H9 (cell line): ENCODE results near the gene TLE4. TPM values are rescaled to one million over a fixed set of nuclear protein-coding genes. Genes with fewer than 3 reads are reported as not detected.

ENCODE experiments used
- DNase-seq: peaks from one replicate; pipeline ENCODE4 v3.0.0-alpha.2; 2017
- H2AFZ ChIP-seq: one replicate; pipeline ENCODE4 v1.6.1; 2013; ENCODE audit warnings: mild to moderate bottlenecking, low read length, control low read depth, moderate library complexity
- H2AK5ac ChIP-seq: 2 replicates; pipeline ENCODE4 v1.6.1; 2013; ENCODE audit warnings: low read length, control low read depth, mixed read lengths; ENCODE audit not compliant: insufficient read length
- H2BK120ac ChIP-seq: one replicate; pipeline ENCODE4 v1.6.1; 2013; ENCODE audit warnings: low read depth, mild to moderate bottlenecking, low read length, control low read depth, inconsistent platforms; ENCODE audit not compliant: poor library complexity, severe bottlenecking
- H2BK12ac ChIP-seq: 2 replicates; pipeline ENCODE4 v1.6.1; 2013; ENCODE audit warnings: low read length, control low read depth, mixed read lengths, low read depth; ENCODE audit not compliant: insufficient read length
- H2BK15ac ChIP-seq: 2 replicates; pipeline ENCODE4 v1.6.1; 2013; ENCODE audit warnings: low read depth, low read length, control low read depth
- H2BK20ac ChIP-seq: one replicate; pipeline ENCODE4 v1.6.1; 2013; ENCODE audit warnings: low read depth, mild to moderate bottlenecking, low read length, control low read depth, inconsistent platforms; ENCODE audit not compliant: poor library complexity, severe bottlenecking
- H2BK5ac ChIP-seq: 2 replicates; pipeline ENCODE4 v1.6.1; 2013; ENCODE audit warnings: low read length, control low read depth, mixed read lengths; ENCODE audit not compliant: insufficient read length
- H3K14ac ChIP-seq: 2 replicates; pipeline ENCODE4 v1.6.1; 2013; ENCODE audit warnings: low read length, control low read depth; ENCODE audit not compliant: insufficient read depth
- H3K18ac ChIP-seq: 2 replicates; pipeline ENCODE4 v1.6.1; 2013; ENCODE audit warnings: low read depth, mild to moderate bottlenecking, mixed read lengths, low read length, control low read depth; ENCODE audit not compliant: insufficient read length
- H3K23ac ChIP-seq: 2 replicates; pipeline ENCODE4 v1.6.1; 2013; ENCODE audit warnings: low read length, control low read depth, mixed read lengths, low read depth; ENCODE audit not compliant: insufficient read length
- H3K23me2 ChIP-seq: 2 replicates; pipeline ENCODE4 v1.6.1; 2013; ENCODE audit warnings: low read depth, mild to moderate bottlenecking, mixed read lengths, low read length, control low read depth; ENCODE audit not compliant: insufficient read length, poor library complexity, severe bottlenecking
- H3K27ac ChIP-seq: 2 replicates; pipeline ENCODE4 v1.5.1; 2013; ENCODE audit warnings: low read length, control low read depth, mixed read lengths, low read depth; ENCODE audit not compliant: insufficient read length
- H3K27me3 ChIP-seq: 2 replicates; pipeline ENCODE4 v1.6.1; 2013; ENCODE audit warnings: low read length, control low read depth, inconsistent platforms; ENCODE audit not compliant: insufficient read depth
- H3K4ac ChIP-seq: 2 replicates; pipeline ENCODE4 v1.6.1; 2013; ENCODE audit warnings: low read depth, mild to moderate bottlenecking, control low read depth, inconsistent platforms, low read length, moderate library complexity
- H3K4me1 ChIP-seq: 2 replicates; pipeline ENCODE4 v1.6.1; 2013; ENCODE audit warnings: low read length, control low read depth, inconsistent platforms; ENCODE audit not compliant: insufficient read depth
- H3K4me2 ChIP-seq: 2 replicates; pipeline ENCODE4 v1.6.1; 2013; ENCODE audit warnings: low read length, control low read depth, mixed read lengths; ENCODE audit not compliant: insufficient read length, insufficient read depth
- H3K56ac ChIP-seq: 2 replicates; pipeline ENCODE4 v1.6.1; 2013; ENCODE audit warnings: low read depth, mild to moderate bottlenecking, mixed read lengths, low read length, control low read depth; ENCODE audit not compliant: insufficient read length
- H3K79me1 ChIP-seq: 2 replicates; pipeline ENCODE4 v1.6.1; 2013; ENCODE audit warnings: low read depth, mild to moderate bottlenecking, moderate library complexity, low read length, control low read depth, inconsistent platforms; ENCODE audit not compliant: insufficient read depth, poor library complexity, severe bottlenecking
- H3K79me2 ChIP-seq: 2 replicates; pipeline ENCODE4 v1.6.1; 2013; ENCODE audit warnings: low read length, control low read depth, inconsistent platforms; ENCODE audit not compliant: insufficient read depth
- H3K9ac ChIP-seq: 2 replicates; pipeline ENCODE4 v1.6.1; 2013; ENCODE audit warnings: low read length, control low read depth, mixed read lengths; ENCODE audit not compliant: insufficient read length; ENCODE audit errors: extremely low read depth
- H3K9me3 ChIP-seq: one replicate; pipeline ENCODE4 v1.6.1; 2013; ENCODE audit warnings: low read depth, low read length, inconsistent platforms; ENCODE audit not compliant: control insufficient read depth
- H3T11ph ChIP-seq: one replicate; pipeline ENCODE4 v1.6.1; 2013; ENCODE audit warnings: mild to moderate bottlenecking, low read length, control low read depth, inconsistent platforms
- H4K20me1 ChIP-seq: one replicate; pipeline ENCODE4 v1.6.1; 2013; ENCODE audit not compliant: control insufficient read depth, insufficient read length, insufficient read depth
- H4K5ac ChIP-seq: 2 replicates; pipeline ENCODE4 v1.6.1; 2013; ENCODE audit warnings: low read depth, mild to moderate bottlenecking, mixed read lengths, low read length, control low read depth; ENCODE audit not compliant: insufficient read length
- H4K8ac ChIP-seq: replicated peaks from 2 replicates; pipeline ENCODE4 v1.6.1; 2013; ENCODE audit warnings: low read length, control low read depth, mixed read lengths, low read depth; ENCODE audit not compliant: insufficient read length
- H4K91ac ChIP-seq: 2 replicates; pipeline ENCODE4 v1.6.1; 2013; ENCODE audit warnings: low read depth, mild to moderate bottlenecking, moderate library complexity, mixed read lengths, low read length, control low read depth; ENCODE audit not compliant: insufficient read length
- H3K27ac Mint-ChIP-seq, 3 experiments: 2 replicates in 2 of 3; 3 replicates in 1 of 3; pipeline ENCODE4 v1.8.0; 2020 to 2021; ENCODE audit warnings: mixed read lengths in 3 of 3, mild to moderate bottlenecking in 1 of 3, moderate library complexity in 1 of 3
- H3K27me3 Mint-ChIP-seq: 2 replicates; pipeline ENCODE4 v1.8.0; 2021; ENCODE audit warnings: low read depth, mild to moderate bottlenecking, moderate library complexity, mixed read lengths
- H3K36me3 Mint-ChIP-seq, 3 experiments: 2 replicates in 2 of 3; 3 replicates in 1 of 3; pipeline ENCODE4 v1.8.0; 2020 to 2021; ENCODE audit warnings: low read depth in 3 of 3, mixed read lengths in 3 of 3; ENCODE audit not compliant: insufficient read depth in 1 of 3
- H3K4me1 Mint-ChIP-seq, 2 experiments: 2 replicates each; pipeline ENCODE4 v1.8.0; 2020; ENCODE audit warnings: mixed read lengths in 2 of 2
- H3K4me3 Mint-ChIP-seq, 2 experiments: 2 replicates in 1 of 2; 3 replicates in 1 of 2; pipeline ENCODE4 v1.8.0; 2020 to 2021; ENCODE audit warnings: mild to moderate bottlenecking in 2 of 2, mixed read lengths in 2 of 2, moderate library complexity in 1 of 2
- H3K9me3 Mint-ChIP-seq, 2 experiments: 2 replicates in 1 of 2; 3 replicates in 1 of 2; pipeline ENCODE4 v1.8.0; 2020; ENCODE audit warnings: mild to moderate bottlenecking in 2 of 2, mixed read lengths in 2 of 2, moderate library complexity in 1 of 2
- WGBS: extraction: QIAGEN DNeasy Blood & Tissue Kit; methylation state at CpG from one replicate; pipeline ENCODE4 v1.1.7; 2013; ENCODE audit warnings: missing lambda C conversion rate, low lambda C conversion rate, mixed read lengths; ENCODE audit not compliant: insufficient read length; ENCODE audit errors: extremely low coverage; 5-methylcytosine and 5-hydroxymethylcytosine counted together
- total RNA-seq: library from RNA; stranded (reverse); gene quantifications from 2 replicates; pipeline ENCODE4 v1.2.1, GENCODE V29; 2021
- TF ChIP-seq, protein P1 (sequence below): fragments of 200-600 bp; sonication (generic); conservative IDR thresholded peaks from 3 replicates; pipeline ENCODE4 v1.8.0; 2021; ENCODE audit warnings: antibody characterized with exemption, mild to moderate bottlenecking

The TLE4 gene
- total RNA-seq, 1 experiment from 2014 or later = 35.1 TPM

DNA sequence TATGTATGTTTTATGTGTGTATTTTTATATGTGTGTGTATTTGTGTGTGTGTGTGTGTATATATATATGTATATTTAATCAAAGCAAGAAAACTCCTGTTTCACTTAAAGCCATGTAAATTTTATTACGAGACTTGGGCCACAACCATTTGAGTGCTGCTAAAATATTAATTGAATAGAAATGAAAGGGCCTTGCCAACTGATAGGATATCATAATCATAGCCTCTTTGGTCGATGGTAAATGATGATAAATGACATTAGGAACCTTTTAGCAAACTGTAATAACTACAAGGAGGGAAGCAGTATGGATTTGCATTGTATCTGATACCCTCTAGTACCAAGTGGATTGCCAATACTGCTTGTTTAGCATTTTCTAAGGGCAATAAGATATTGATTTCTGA lies 7.9 kb downstream of the TLE4 start:
- no peak overlapping the region for H3K14ac ChIP-seq
- no peaks in the 10 kb centered on the region for H3K27me3 ChIP-seq
- H3K18ac ChIP-seq = no peak overlapping the region
- H2BK120ac ChIP-seq = no peak overlapping the region
- no peak overlapping the region for H3K4ac ChIP-seq
- H2AFZ ChIP-seq = no peak overlapping the region
- no peak overlapping the region for H2BK5ac ChIP-seq
- peaks cover 7% of the 10 kb centered on the region; the same call in 1 of the 2 replicates for H3K4me1 ChIP-seq
- no peaks in the 10 kb centered on the region for H3K23me2 ChIP-seq
- Mint-ChIP-seq H3K27ac (no peak overlapping the region), H3K4me1 (peaks cover 35 to 65% of the 10 kb centered on the region in 2 experiments), H3K4me3 (no peak overlapping the region), H3K27me3 (no peaks in the 10 kb centered on the region), H3K36me3 (peaks cover 4 to 35% (median 27%) of the 10 kb centered on the region in 3 experiments), H3K9me3 (no peaks in the 10 kb centered on the region)
- H2BK20ac ChIP-seq = no peak overlapping the region
- WGBS = no CpG with 5 or more reads among the region's 2 CpGs
- no peak overlapping the region for H3K4me2 ChIP-seq
- H3K9me3 ChIP-seq = no peaks in the 10 kb centered on the region
- H3K79me1 ChIP-seq = peaks cover 2% of the 10 kb centered on the region
- no peak overlapping the region for H4K91ac ChIP-seq
- no peak overlapping the region for H3K9ac ChIP-seq
- H4K20me1 ChIP-seq = no peaks in the 10 kb centered on the region
- H4K5ac ChIP-seq = no peak overlapping the region
- H4K8ac ChIP-seq = no peak overlapping the region
- no peak for DNase-seq
- no peak overlapping the region for H3K56ac ChIP-seq
- H3K27ac ChIP-seq = no peak overlapping the region
- no peak overlapping the region for H2BK12ac ChIP-seq
- no peak overlapping the region for H2AK5ac ChIP-seq
- TF ChIP-seq, protein P1, sequence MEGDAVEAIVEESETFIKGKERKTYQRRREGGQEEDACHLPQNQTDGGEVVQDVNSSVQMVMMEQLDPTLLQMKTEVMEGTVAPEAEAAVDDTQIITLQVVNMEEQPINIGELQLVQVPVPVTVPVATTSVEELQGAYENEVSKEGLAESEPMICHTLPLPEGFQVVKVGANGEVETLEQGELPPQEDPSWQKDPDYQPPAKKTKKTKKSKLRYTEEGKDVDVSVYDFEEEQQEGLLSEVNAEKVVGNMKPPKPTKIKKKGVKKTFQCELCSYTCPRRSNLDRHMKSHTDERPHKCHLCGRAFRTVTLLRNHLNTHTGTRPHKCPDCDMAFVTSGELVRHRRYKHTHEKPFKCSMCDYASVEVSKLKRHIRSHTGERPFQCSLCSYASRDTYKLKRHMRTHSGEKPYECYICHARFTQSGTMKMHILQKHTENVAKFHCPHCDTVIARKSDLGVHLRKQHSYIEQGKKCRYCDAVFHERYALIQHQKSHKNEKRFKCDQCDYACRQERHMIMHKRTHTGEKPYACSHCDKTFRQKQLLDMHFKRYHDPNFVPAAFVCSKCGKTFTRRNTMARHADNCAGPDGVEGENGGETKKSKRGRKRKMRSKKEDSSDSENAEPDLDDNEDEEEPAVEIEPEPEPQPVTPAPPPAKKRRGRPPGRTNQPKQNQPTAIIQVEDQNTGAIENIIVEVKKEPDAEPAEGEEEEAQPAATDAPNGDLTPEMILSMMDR = no peak
- no peak overlapping the region for H2BK15ac ChIP-seq
- H3K23ac ChIP-seq = no peak overlapping the region
- H3K79me2 ChIP-seq = no peaks in the 10 kb centered on the region
- H3T11ph ChIP-seq = no peak overlapping the region
